B cell (primary cell): ENCODE data around the gene PIK3R2. TPM values are rescaled to one million over a fixed set of nuclear protein-coding genes. Genes with fewer than 3 reads are reported as not detected.

ENCODE experiments used
- ATAC-seq: fragments of 200-7000 bp; cut with Tn5 transposase; one replicate; pipeline ENCODE4 v1.10.0; 2021; ENCODE audit warnings: low read depth, mild to moderate bottlenecking, moderate number of reproducible peaks, moderate library complexity
- CTCF ChIA-PET: fragments of 350-600 bp; sonication (Branson Sonifier 250); formaldehyde crosslinking; loops from one replicate; lab custom pipeline; 2021; ENCODE audit warnings: antibody characterized with exemption, inconsistent platforms; lab: Charles Lee
- POLR2A ChIA-PET: fragments of 350-600 bp; sonication (Branson Sonifier 250); formaldehyde crosslinking; loops from one replicate; lab custom pipeline; 2021; ENCODE audit warnings: antibody characterized with exemption; lab: Charles Lee
- DNase-seq: peaks from one replicate; pipeline ENCODE4 v3.0.0; 2013
- H2AFZ ChIP-seq: 2 replicates; pipeline ENCODE4 v1.6.1; 2012; ENCODE audit warnings: mild to moderate bottlenecking, low read depth, low read length; ENCODE audit not compliant: insufficient read depth, poor library complexity, severe bottlenecking
- H3K27ac ChIP-seq, 2 donors: 1 replicate in 1 of 2; 2 replicates in 1 of 2; pipeline ENCODE4 v1.5.1; 2012 to 2013; ENCODE audit warnings: low read length in 2 of 2, mild to moderate bottlenecking in 2 of 2, moderate library complexity in 1 of 2
- H3K27me3 ChIP-seq, 4 experiments: fragments of 200-600 bp in 1 of 4; sonication (generic) in 1 of 4; replicated peaks in 1 of 4; 1 replicate in 2 of 4; 2 replicates in 2 of 4; pipeline versions ENCODE4 v1.6.1 to v1.7.0; 2013 to 2016; ENCODE audit warnings: low read length in 3 of 4, mild to moderate bottlenecking in 2 of 4, mixed read lengths in 1 of 4, moderate library complexity in 1 of 4; ENCODE audit not compliant: insufficient read depth in 4 of 4, control insufficient read depth in 3 of 4; ENCODE audit errors: control extremely low read depth in 1 of 4
- H3K36me3 ChIP-seq, 2 experiments: replicated peaks in 1 of 2; 1 replicate in 1 of 2; 2 replicates in 1 of 2; pipeline versions ENCODE4 v1.6.1 to v1.7.1; 2013; ENCODE audit warnings: low read length in 1 of 2; ENCODE audit not compliant: insufficient read depth in 2 of 2, control insufficient read depth in 1 of 2; ENCODE audit errors: control extremely low read depth in 1 of 2, extremely low read depth in 1 of 2
- H3K4me1 ChIP-seq, 2 donors: fragments of 200-600 bp in 1 of 2; sonication (generic) in 1 of 2; 1 replicate in 1 of 2; 2 replicates in 1 of 2; pipeline versions ENCODE4 v1.5.1 to v1.6.1; 2013 to 2017; ENCODE audit warnings: low read length in 2 of 2; ENCODE audit not compliant: control insufficient read depth in 2 of 2, insufficient read depth in 2 of 2
- H3K4me2 ChIP-seq: replicated peaks from 2 replicates; pipeline ENCODE3; 2012; ENCODE audit warnings: mild to moderate bottlenecking, low read depth, low read length; ENCODE audit not compliant: poor library complexity, severe bottlenecking
- H3K4me3 ChIP-seq, 5 experiments: fragments of 200-600 bp in 1 of 5; sonication (generic) in 1 of 5; 1 replicate in 3 of 5; 2 replicates in 2 of 5; pipeline versions ENCODE4 v1.5.1 to v1.7.0; 2011 to 2016; ENCODE audit warnings: low read length in 4 of 5, mild to moderate bottlenecking in 4 of 5, low read depth in 2 of 5, control low read depth in 1 of 5, moderate library complexity in 1 of 5; ENCODE audit not compliant: insufficient read depth in 1 of 5; ENCODE audit errors: control extremely low read depth in 1 of 5, extremely low read depth in 1 of 5
- H3K79me2 ChIP-seq: fragments of 200-600 bp; sonication (generic); one replicate; pipeline ENCODE4 v1.6.0; 2016; ENCODE audit warnings: low read length; ENCODE audit not compliant: control insufficient read depth, insufficient read depth
- H3K9ac ChIP-seq: fragments of 200-600 bp; sonication (generic); 2 replicates; pipeline ENCODE4 v1.6.1; 2017; ENCODE audit warnings: mild to moderate bottlenecking, low read length, moderate library complexity
- H3K9me3 ChIP-seq, 3 donors: one replicate each; pipeline versions ENCODE4 v1.6.1 to v1.7.1; 2013; ENCODE audit warnings: low read length in 2 of 3; ENCODE audit not compliant: control insufficient read depth in 2 of 3, insufficient read depth in 1 of 3; ENCODE audit errors: control extremely low read depth in 1 of 3
- H4K20me1 ChIP-seq: 2 replicates; pipeline ENCODE4 v1.6.0; 2012; ENCODE audit warnings: mild to moderate bottlenecking, low read length; ENCODE audit not compliant: insufficient read depth, control insufficient read depth, poor library complexity, severe bottlenecking
- H3K27ac Mint-ChIP-seq: one replicate; pipeline ENCODE4 v1.8.0; 2021; ENCODE audit warnings: mixed read lengths
- H3K27me3 Mint-ChIP-seq: one replicate; pipeline ENCODE4 v1.8.0; 2021; ENCODE audit warnings: mixed read lengths
- H3K4me1 Mint-ChIP-seq: one replicate; pipeline ENCODE4 v1.8.0; 2021; ENCODE audit warnings: mixed read lengths
- H3K4me3 Mint-ChIP-seq: one replicate; pipeline ENCODE4 v1.8.0; 2021; ENCODE audit warnings: mixed read lengths
- H3K9me3 Mint-ChIP-seq: one replicate; pipeline ENCODE4 v1.8.0; 2022; ENCODE audit warnings: mixed read lengths; ENCODE audit not compliant: insufficient read depth
- EZH2 ChIP-seq: IDR thresholded peaks from 2 replicates; pipeline ENCODE4 v1.6.1; 2012; ENCODE audit warnings: borderline replicate concordance, low read depth, mild to moderate bottlenecking, moderate library complexity, low read length; ENCODE audit not compliant: insufficient read depth, poor library complexity, severe bottlenecking
- WGBS: methylation state at CpG from one replicate; pipeline ENCODE4 v1.1.5; 2013; ENCODE audit warnings: missing lambda C conversion rate; ENCODE audit not compliant: insufficient coverage; 5-methylcytosine and 5-hydroxymethylcytosine counted together
- intact Hi-C: fragments of 100-400 bp; cut with micrococcal nuclease; formaldehyde crosslinking; loops from one replicate; pipeline ENCODE4 v1.10.0; 2022
- polyA plus RNA-seq: library from polyadenylated mRNA; depleted of rRNA; stranded (reverse); fragments of >200 nt; gene quantifications from 2 replicates; pipeline ENCODE4 v1.2.3, GENCODE V29; 2012
- total RNA-seq, 2 donors: library from RNA; stranded (reverse); fragments of 120-200 nt in 1 of 2; gene quantifications; 1 replicate in 1 of 2; 2 replicates in 1 of 2; pipeline versions ENCODE4 v1.2.3 to v1.2.4, GENCODE V29; 2013 to 2022
- TF ChIP-seq, protein P1 (sequence below): fragments of 200-600 bp; IDR thresholded peaks from one replicate; pipeline ENCODE4 v1.8.0; 2022; ENCODE audit warnings: antibody characterized with exemption, mild to moderate bottlenecking

Gene PIK3R2
- total and polyA plus RNA-seq, 2 donors (not counting 1 experiment from before 2014, with no cell fraction given) = 8.5 to 15.8 TPM

DNA sequence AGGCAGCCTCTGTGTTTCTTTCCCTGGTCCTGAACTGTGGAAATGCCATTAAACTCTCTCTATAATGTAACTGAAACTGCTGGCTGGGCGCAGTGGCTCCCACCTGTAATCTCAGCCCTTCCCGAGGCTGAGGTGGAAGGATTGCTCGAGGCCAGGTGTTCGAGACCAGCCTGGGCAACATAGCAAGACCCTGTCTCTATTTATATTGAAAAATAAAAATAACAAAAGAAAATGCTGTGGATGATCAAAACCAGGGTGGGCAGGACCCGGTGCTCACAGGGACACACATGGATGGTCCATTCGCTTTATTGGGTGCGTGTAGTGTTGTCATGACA is 43.5 kb downstream of the PIK3R2 start:
- no peak overlapping the region for H3K4me2 ChIP-seq
- CTCF ChIA-PET = interaction anchor here (2.4 kb wide), 1 partner anchor 55 kb away, joined by 5 read pairs; no protein-coding TSS in a partner anchor

DNA sequence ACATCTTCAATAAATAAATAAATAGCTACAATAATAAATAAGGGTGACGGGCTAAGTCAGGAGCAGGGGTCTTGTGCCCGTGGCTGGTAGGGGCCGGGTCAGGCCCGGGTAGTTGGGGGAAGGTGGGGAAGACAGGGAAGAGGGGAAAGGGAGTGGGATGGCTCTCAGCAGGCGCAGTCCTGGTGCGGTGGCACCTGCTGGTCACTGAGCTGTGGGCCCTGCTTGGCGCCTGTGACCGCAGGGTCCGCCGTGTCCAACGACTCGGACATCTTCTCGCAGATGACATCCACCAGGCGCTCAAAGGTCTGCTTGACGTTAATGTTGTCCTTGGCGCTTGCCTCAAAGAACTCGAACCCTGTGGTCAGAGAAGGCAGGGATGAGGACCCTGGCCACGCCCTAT is 44.3 kb downstream of the PIK3R2 start:
- Histone ChIP-seq H3K27me3 (no peaks in the 10 kb centered on the region), H3K9me3 (no peaks in the 10 kb centered on the region), H3K27ac (no peak overlapping the region), H3K9ac (no peak overlapping the region), H3K4me2 (no peak overlapping the region), H2AFZ (no peak overlapping the region), H3K36me3 (peaks cover 0 to 30% of the 10 kb centered on the region in 2 experiments), H3K79me2 (peaks cover 15% of the 10 kb centered on the region), H3K4me1 (peaks cover 16 to 22% of the 10 kb centered on the region in 2 donors), H3K4me3 (no peak overlapping the region), H4K20me1 (no peaks in the 10 kb centered on the region)
- DNase-seq = no peak
- TF ChIP-seq EZH2 = no peak
- TF ChIP-seq, protein P1, sequence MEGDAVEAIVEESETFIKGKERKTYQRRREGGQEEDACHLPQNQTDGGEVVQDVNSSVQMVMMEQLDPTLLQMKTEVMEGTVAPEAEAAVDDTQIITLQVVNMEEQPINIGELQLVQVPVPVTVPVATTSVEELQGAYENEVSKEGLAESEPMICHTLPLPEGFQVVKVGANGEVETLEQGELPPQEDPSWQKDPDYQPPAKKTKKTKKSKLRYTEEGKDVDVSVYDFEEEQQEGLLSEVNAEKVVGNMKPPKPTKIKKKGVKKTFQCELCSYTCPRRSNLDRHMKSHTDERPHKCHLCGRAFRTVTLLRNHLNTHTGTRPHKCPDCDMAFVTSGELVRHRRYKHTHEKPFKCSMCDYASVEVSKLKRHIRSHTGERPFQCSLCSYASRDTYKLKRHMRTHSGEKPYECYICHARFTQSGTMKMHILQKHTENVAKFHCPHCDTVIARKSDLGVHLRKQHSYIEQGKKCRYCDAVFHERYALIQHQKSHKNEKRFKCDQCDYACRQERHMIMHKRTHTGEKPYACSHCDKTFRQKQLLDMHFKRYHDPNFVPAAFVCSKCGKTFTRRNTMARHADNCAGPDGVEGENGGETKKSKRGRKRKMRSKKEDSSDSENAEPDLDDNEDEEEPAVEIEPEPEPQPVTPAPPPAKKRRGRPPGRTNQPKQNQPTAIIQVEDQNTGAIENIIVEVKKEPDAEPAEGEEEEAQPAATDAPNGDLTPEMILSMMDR = no peak
- no peaks in the 10 kb centered on the region for H3K27me3 Mint-ChIP-seq
- no peaks in the 10 kb centered on the region for H3K9me3 Mint-ChIP-seq
- ChIA-PET POLR2A (interaction anchor here (0.7 kb wide), 1 partner anchor 8 kb away, joined by 4 read pairs; no protein-coding TSS in a partner anchor), CTCF (interaction anchor here (1.1 to 2.4 kb wide), 3 partner anchors 13 to 222 kb away, joined by 3 to 5 read pairs (median 4); partner anchors contain the start of gene SSBP4)
- H3K4me1 Mint-ChIP-seq = peaks cover 25% of the 10 kb centered on the region
- no peak for ATAC-seq
- intact Hi-C loops = loop anchor here (10.0 kb wide), 1 partner anchor 443 kb away; the partner anchor contains the start of gene FCHO1
- peak overlapping the region; percentile 6 for H3K27ac Mint-ChIP-seq
- H3K4me3 Mint-ChIP-seq = no peak overlapping the region
- 97% methylated on average over 18 of the region's 18 CpGs for WGBS

More for the DNA sequence above, 43.5 kb downstream of the PIK3R2 start:
- H3K27ac Mint-ChIP-seq = no peak overlapping the region
- H3K79me2 ChIP-seq = peaks cover 7% of the 10 kb centered on the region
- intact Hi-C loops = loop anchor here (10.0 kb wide), 1 partner anchor 442 kb away; the partner anchor contains the start of gene FCHO1
- H3K4me3 ChIP-seq = no peak overlapping the region
- H3K27me3 ChIP-seq = no peaks in the 10 kb centered on the region
- no peak overlapping the region for H3K9ac ChIP-seq
- H3K9me3 Mint-ChIP-seq = no peaks in the 10 kb centered on the region
- peaks cover 28% of the 10 kb centered on the region for H3K4me1 Mint-ChIP-seq
- DNase-seq (no peak), ATAC-seq (no peak)
- no peaks in the 10 kb centered on the region for H3K9me3 ChIP-seq
- POLR2A ChIA-PET = no interaction called here
- H3K4me3 Mint-ChIP-seq = no peak overlapping the region
- peaks cover 0 to 26% of the 10 kb centered on the region in 2 experiments for H3K36me3 ChIP-seq
- no peaks in the 10 kb centered on the region for H4K20me1 ChIP-seq
- no peak overlapping the region for H2AFZ ChIP-seq
- WGBS = 90% methylated on average over 2 of the region's 7 CpGs
- TF ChIP-seq EZH2 = no peak
- no peaks in the 10 kb centered on the region for H3K27me3 Mint-ChIP-seq
- peaks cover 23 to 28% of the 10 kb centered on the region in 2 donors for H3K4me1 ChIP-seq
- H3K27ac ChIP-seq = no peak overlapping the region
